Measurements from ENCODE around the gene TGFB2. TPM values are rescaled to one million over a fixed set of nuclear protein-coding genes. Genes with fewer than 3 reads are reported as not detected.

Gene TGFB2
- total and polyA plus RNA-seq, 2 experiments from 2014 or later, result 13.6 to 17.1 TPM

DNA sequence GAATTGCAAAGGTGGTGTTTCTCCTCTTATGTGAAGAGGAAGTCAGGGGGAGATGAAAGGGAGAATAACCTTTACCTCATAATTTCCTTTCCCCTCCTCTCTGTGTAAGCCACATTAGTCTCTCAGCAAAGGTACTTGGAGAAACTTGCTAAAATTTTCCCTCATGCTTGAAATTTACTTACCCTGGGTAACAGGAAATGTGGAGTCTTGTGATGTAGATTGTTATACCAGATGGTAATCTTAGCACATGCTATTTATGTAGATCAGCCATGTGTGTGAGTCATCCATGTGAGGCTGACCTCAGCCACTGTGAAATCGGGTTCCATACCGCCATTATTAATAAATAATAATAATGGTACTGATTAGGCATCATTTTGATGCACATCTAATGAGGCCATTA, 128.4 kb downstream of the TGFB2 start:
- Histone ChIP-seq H3K36me3 (replicated peaks; ENCODE audit: insufficient read depth, low read depth) (no peaks in the 10 kb centered on the region), H4K20me1 (ENCODE audit: insufficient read depth, poor library complexity, severe bottlenecking) (no peaks in the 10 kb centered on the region), H3K9me2 (replicated peaks; ENCODE audit: insufficient read depth) (no peaks in the 10 kb centered on the region), H3K4me1 (ENCODE audit: insufficient read depth) (no peaks in the 10 kb centered on the region), H3K4me2 (no peak overlapping the region), H3K9me3 (ENCODE audit: low read depth) (no peaks in the 10 kb centered on the region), H2AFZ (no peak overlapping the region), H3K79me2 (no peaks in the 10 kb centered on the region), H3K27me3 (no peaks in the 10 kb centered on the region), H3K27ac (no peak overlapping the region), H3K4me3 (no peak overlapping the region)
- TF ChIP-seq CTCF (IDR thresholded peaks at IDR 0.05; ENCODE audit: poor library complexity) (no peak), EZH2 (IDR thresholded peaks at IDR 0.05; ENCODE audit: borderline replicate concordance) (no peak), EZH2phosphoT487 (IDR thresholded peaks at IDR 0.05; ENCODE audit: low read depth, severe bottlenecking, unreplicated experiment) (no peak)
- no peak for DNase-seq (ENCODE audit: low spot score)
- 65% methylated on average over 2 of the region's 2 CpGs for WGBS (ENCODE audit: low lambda C conversion rate, missing lambda C conversion rate)

DNA sequence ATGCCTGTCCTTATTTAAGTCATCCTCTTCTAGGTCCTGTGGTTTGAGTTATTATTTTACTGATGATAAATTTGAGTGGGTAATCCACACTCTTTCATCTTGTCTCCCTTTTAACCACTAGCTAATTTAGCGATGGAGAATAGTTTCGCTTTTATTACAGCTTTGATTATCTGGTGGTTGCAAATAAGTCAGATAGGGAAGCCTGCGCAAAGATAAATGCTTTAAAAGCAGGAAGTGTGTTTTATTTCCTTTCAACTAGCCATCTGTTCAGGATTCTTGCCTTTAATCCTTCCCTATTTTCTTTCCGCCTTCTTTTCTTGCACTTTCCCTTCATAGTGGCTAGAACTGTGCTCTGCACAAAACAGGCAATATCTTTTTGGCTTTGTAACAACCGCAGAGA, 129.0 kb downstream of the TGFB2 start:
- H3K4me3 ChIP-seq, result no peak overlapping the region
- no peaks in the 10 kb centered on the region for H4K20me1 ChIP-seq (ENCODE audit: insufficient read depth, poor library complexity, severe bottlenecking)
- WGBS (ENCODE audit: low lambda C conversion rate, missing lambda C conversion rate), result 62% methylated on average over 5 of the region's 5 CpGs
- H3K4me1 ChIP-seq (ENCODE audit: insufficient read depth), result no peaks in the 10 kb centered on the region
- H3K27me3 ChIP-seq, result no peaks in the 10 kb centered on the region
- H3K36me3 ChIP-seq (replicated peaks; ENCODE audit: insufficient read depth, low read depth), result no peaks in the 10 kb centered on the region
- TF ChIP-seq EZH2phosphoT487 (IDR thresholded peaks at IDR 0.05; ENCODE audit: low read depth, severe bottlenecking, unreplicated experiment) (no peak), CTCF (IDR thresholded peaks at IDR 0.05; ENCODE audit: poor library complexity) (no peak), EZH2 (IDR thresholded peaks at IDR 0.05; ENCODE audit: borderline replicate concordance) (no peak)
- H3K9me3 ChIP-seq (ENCODE audit: low read depth), result no peaks in the 10 kb centered on the region
- H2AFZ ChIP-seq, result no peak overlapping the region
- no peak overlapping the region for H3K27ac ChIP-seq
- no peaks in the 10 kb centered on the region for H3K79me2 ChIP-seq
- no peak for DNase-seq (ENCODE audit: low spot score)
- H3K9me2 ChIP-seq (replicated peaks; ENCODE audit: insufficient read depth), result no peaks in the 10 kb centered on the region
- no peak overlapping the region for H3K4me2 ChIP-seq

DNA sequence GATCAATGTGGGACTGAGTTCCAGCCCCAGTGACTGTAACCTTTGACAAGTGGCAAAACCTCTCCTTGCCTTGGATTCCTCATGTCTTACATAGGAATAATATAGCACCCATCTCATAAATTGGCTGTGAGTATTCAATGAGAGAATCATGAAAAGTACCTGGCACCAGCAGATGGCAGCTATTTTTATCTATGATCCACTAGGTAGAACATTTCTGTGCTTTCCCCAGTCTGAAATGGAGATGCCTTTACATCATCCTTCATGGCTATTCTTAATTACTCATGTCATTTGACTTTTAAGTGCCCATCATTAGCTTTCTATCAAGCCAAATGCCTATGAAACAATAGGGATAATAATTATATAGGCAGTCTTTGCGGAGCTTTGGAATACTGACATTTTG, 130.1 kb downstream of the TGFB2 start:
- no peak overlapping the region for H3K4me3 ChIP-seq
- H3K79me2 ChIP-seq, result no peaks in the 10 kb centered on the region
- no peaks in the 10 kb centered on the region for H4K20me1 ChIP-seq (ENCODE audit: insufficient read depth, poor library complexity, severe bottlenecking)
- H3K27ac ChIP-seq, result no peak overlapping the region
- WGBS (ENCODE audit: low lambda C conversion rate, missing lambda C conversion rate), result 95% methylated on average over 1 of the region's 1 CpG
- H3K9me3 ChIP-seq (ENCODE audit: low read depth), result no peaks in the 10 kb centered on the region
- no peaks in the 10 kb centered on the region for H3K27me3 ChIP-seq
- no peaks in the 10 kb centered on the region for H3K36me3 ChIP-seq (replicated peaks; ENCODE audit: insufficient read depth, low read depth)
- no peak for TF ChIP-seq CTCF (IDR thresholded peaks at IDR 0.05; ENCODE audit: poor library complexity)
- TF ChIP-seq EZH2 (IDR thresholded peaks at IDR 0.05; ENCODE audit: borderline replicate concordance), result no peak
- TF ChIP-seq EZH2phosphoT487 (IDR thresholded peaks at IDR 0.05; ENCODE audit: low read depth, severe bottlenecking, unreplicated experiment), result no peak
- no peak for DNase-seq (ENCODE audit: low spot score)
- peaks cover 4% of the 10 kb centered on the region for H3K4me1 ChIP-seq (ENCODE audit: insufficient read depth)
- H3K9me2 ChIP-seq (replicated peaks; ENCODE audit: insufficient read depth), result no peaks in the 10 kb centered on the region
- H3K4me2 ChIP-seq, result no peak overlapping the region
- H2AFZ ChIP-seq, result no peak overlapping the region

DNA sequence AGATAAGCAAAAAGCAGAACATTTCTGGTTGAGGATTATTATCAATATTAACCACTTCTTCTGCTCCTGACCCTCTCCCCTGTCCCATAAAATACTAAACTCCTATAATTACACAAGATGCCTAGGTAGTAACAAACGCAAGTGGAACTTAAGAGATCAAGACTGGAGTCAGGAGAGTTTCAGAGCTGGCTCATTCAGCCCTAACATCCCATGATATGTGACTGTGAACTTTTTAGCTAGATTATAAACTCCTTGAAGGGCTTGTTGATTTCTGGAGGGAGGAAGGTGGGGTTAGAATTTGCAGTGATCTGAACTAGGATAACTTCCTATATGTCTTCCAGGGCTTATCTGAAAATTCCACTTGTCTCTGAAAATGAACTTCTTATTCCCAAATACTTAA, 130.6 kb downstream of the TGFB2 start:
- no peak for TF ChIP-seq CTCF (IDR thresholded peaks at IDR 0.05; ENCODE audit: poor library complexity)
- no peak for TF ChIP-seq EZH2phosphoT487 (IDR thresholded peaks at IDR 0.05; ENCODE audit: low read depth, severe bottlenecking, unreplicated experiment)
- TF ChIP-seq EZH2 (IDR thresholded peaks at IDR 0.05; ENCODE audit: borderline replicate concordance), result no peak
- no peak for DNase-seq (ENCODE audit: low spot score)
- peaks cover 6% of the 10 kb centered on the region for H3K4me1 ChIP-seq (ENCODE audit: insufficient read depth)
- H3K36me3 ChIP-seq (replicated peaks; ENCODE audit: insufficient read depth, low read depth), result no peaks in the 10 kb centered on the region
- H3K9me3 ChIP-seq (ENCODE audit: low read depth), result no peaks in the 10 kb centered on the region
- 84% methylated on average over 1 of the region's 1 CpG for WGBS (ENCODE audit: low lambda C conversion rate, missing lambda C conversion rate)
- H4K20me1 ChIP-seq (ENCODE audit: insufficient read depth, poor library complexity, severe bottlenecking), result no peaks in the 10 kb centered on the region
- H3K27me3 ChIP-seq, result no peaks in the 10 kb centered on the region
- H3K4me3 ChIP-seq, result no peak overlapping the region
- no peak overlapping the region for H3K4me2 ChIP-seq
- peak overlapping the region; percentile 9 for H3K27ac ChIP-seq
- H3K9me2 ChIP-seq (replicated peaks; ENCODE audit: insufficient read depth), result no peaks in the 10 kb centered on the region
- H3K79me2 ChIP-seq, result no peaks in the 10 kb centered on the region
- H2AFZ ChIP-seq, result no peak overlapping the region
